H9 (cell line): ENCODE measurements around the gene SPAG6. TPM values are rescaled to one million over a fixed set of nuclear protein-coding genes. Genes with fewer than 3 reads are reported as not detected.

Source experiments
- DNase-seq: peaks from one replicate; pipeline ENCODE4 v3.0.0-alpha.2; 2017
- H2AFZ ChIP-seq: one replicate; pipeline ENCODE4 v1.6.1; 2013; ENCODE audit warnings: mild to moderate bottlenecking, low read length, control low read depth, moderate library complexity
- H2AK5ac ChIP-seq: 2 replicates; pipeline ENCODE4 v1.6.1; 2013; ENCODE audit warnings: low read length, control low read depth, mixed read lengths; ENCODE audit not compliant: insufficient read length
- H2BK120ac ChIP-seq: one replicate; pipeline ENCODE4 v1.6.1; 2013; ENCODE audit warnings: low read depth, mild to moderate bottlenecking, low read length, control low read depth, inconsistent platforms; ENCODE audit not compliant: poor library complexity, severe bottlenecking
- H2BK12ac ChIP-seq: 2 replicates; pipeline ENCODE4 v1.6.1; 2013; ENCODE audit warnings: low read length, control low read depth, mixed read lengths, low read depth; ENCODE audit not compliant: insufficient read length
- H2BK15ac ChIP-seq: 2 replicates; pipeline ENCODE4 v1.6.1; 2013; ENCODE audit warnings: low read depth, low read length, control low read depth
- H2BK20ac ChIP-seq: one replicate; pipeline ENCODE4 v1.6.1; 2013; ENCODE audit warnings: low read depth, mild to moderate bottlenecking, low read length, control low read depth, inconsistent platforms; ENCODE audit not compliant: poor library complexity, severe bottlenecking
- H2BK5ac ChIP-seq: 2 replicates; pipeline ENCODE4 v1.6.1; 2013; ENCODE audit warnings: low read length, control low read depth, mixed read lengths; ENCODE audit not compliant: insufficient read length
- H3K14ac ChIP-seq: 2 replicates; pipeline ENCODE4 v1.6.1; 2013; ENCODE audit warnings: low read length, control low read depth; ENCODE audit not compliant: insufficient read depth
- H3K18ac ChIP-seq: 2 replicates; pipeline ENCODE4 v1.6.1; 2013; ENCODE audit warnings: low read depth, mild to moderate bottlenecking, mixed read lengths, low read length, control low read depth; ENCODE audit not compliant: insufficient read length
- H3K23ac ChIP-seq: 2 replicates; pipeline ENCODE4 v1.6.1; 2013; ENCODE audit warnings: low read length, control low read depth, mixed read lengths, low read depth; ENCODE audit not compliant: insufficient read length
- H3K23me2 ChIP-seq: 2 replicates; pipeline ENCODE4 v1.6.1; 2013; ENCODE audit warnings: low read depth, mild to moderate bottlenecking, mixed read lengths, low read length, control low read depth; ENCODE audit not compliant: insufficient read length, poor library complexity, severe bottlenecking
- H3K27ac ChIP-seq: 2 replicates; pipeline ENCODE4 v1.5.1; 2013; ENCODE audit warnings: low read length, control low read depth, mixed read lengths, low read depth; ENCODE audit not compliant: insufficient read length
- H3K27me3 ChIP-seq: 2 replicates; pipeline ENCODE4 v1.6.1; 2013; ENCODE audit warnings: low read length, control low read depth, inconsistent platforms; ENCODE audit not compliant: insufficient read depth
- H3K4ac ChIP-seq: 2 replicates; pipeline ENCODE4 v1.6.1; 2013; ENCODE audit warnings: low read depth, mild to moderate bottlenecking, control low read depth, inconsistent platforms, low read length, moderate library complexity
- H3K4me1 ChIP-seq: 2 replicates; pipeline ENCODE4 v1.6.1; 2013; ENCODE audit warnings: low read length, control low read depth, inconsistent platforms; ENCODE audit not compliant: insufficient read depth
- H3K4me2 ChIP-seq: 2 replicates; pipeline ENCODE4 v1.6.1; 2013; ENCODE audit warnings: low read length, control low read depth, mixed read lengths; ENCODE audit not compliant: insufficient read length, insufficient read depth
- H3K56ac ChIP-seq: 2 replicates; pipeline ENCODE4 v1.6.1; 2013; ENCODE audit warnings: low read depth, mild to moderate bottlenecking, mixed read lengths, low read length, control low read depth; ENCODE audit not compliant: insufficient read length
- H3K79me1 ChIP-seq: 2 replicates; pipeline ENCODE4 v1.6.1; 2013; ENCODE audit warnings: low read depth, mild to moderate bottlenecking, moderate library complexity, low read length, control low read depth, inconsistent platforms; ENCODE audit not compliant: insufficient read depth, poor library complexity, severe bottlenecking
- H3K79me2 ChIP-seq: 2 replicates; pipeline ENCODE4 v1.6.1; 2013; ENCODE audit warnings: low read length, control low read depth, inconsistent platforms; ENCODE audit not compliant: insufficient read depth
- H3K9ac ChIP-seq: 2 replicates; pipeline ENCODE4 v1.6.1; 2013; ENCODE audit warnings: low read length, control low read depth, mixed read lengths; ENCODE audit not compliant: insufficient read length; ENCODE audit errors: extremely low read depth
- H3K9me3 ChIP-seq: one replicate; pipeline ENCODE4 v1.6.1; 2013; ENCODE audit warnings: low read depth, low read length, inconsistent platforms; ENCODE audit not compliant: control insufficient read depth
- H3T11ph ChIP-seq: one replicate; pipeline ENCODE4 v1.6.1; 2013; ENCODE audit warnings: mild to moderate bottlenecking, low read length, control low read depth, inconsistent platforms
- H4K20me1 ChIP-seq: one replicate; pipeline ENCODE4 v1.6.1; 2013; ENCODE audit not compliant: control insufficient read depth, insufficient read length, insufficient read depth
- H4K5ac ChIP-seq: 2 replicates; pipeline ENCODE4 v1.6.1; 2013; ENCODE audit warnings: low read depth, mild to moderate bottlenecking, mixed read lengths, low read length, control low read depth; ENCODE audit not compliant: insufficient read length
- H4K8ac ChIP-seq: replicated peaks from 2 replicates; pipeline ENCODE4 v1.6.1; 2013; ENCODE audit warnings: low read length, control low read depth, mixed read lengths, low read depth; ENCODE audit not compliant: insufficient read length
- H4K91ac ChIP-seq: 2 replicates; pipeline ENCODE4 v1.6.1; 2013; ENCODE audit warnings: low read depth, mild to moderate bottlenecking, moderate library complexity, mixed read lengths, low read length, control low read depth; ENCODE audit not compliant: insufficient read length
- H3K27ac Mint-ChIP-seq, 3 experiments: 2 replicates in 2 of 3; 3 replicates in 1 of 3; pipeline ENCODE4 v1.8.0; 2020 to 2021; ENCODE audit warnings: mixed read lengths in 3 of 3, mild to moderate bottlenecking in 1 of 3, moderate library complexity in 1 of 3
- H3K27me3 Mint-ChIP-seq: 2 replicates; pipeline ENCODE4 v1.8.0; 2021; ENCODE audit warnings: low read depth, mild to moderate bottlenecking, moderate library complexity, mixed read lengths
- H3K36me3 Mint-ChIP-seq, 3 experiments: 2 replicates in 2 of 3; 3 replicates in 1 of 3; pipeline ENCODE4 v1.8.0; 2020 to 2021; ENCODE audit warnings: low read depth in 3 of 3, mixed read lengths in 3 of 3; ENCODE audit not compliant: insufficient read depth in 1 of 3
- H3K4me1 Mint-ChIP-seq, 2 experiments: 2 replicates each; pipeline ENCODE4 v1.8.0; 2020; ENCODE audit warnings: mixed read lengths in 2 of 2
- H3K4me3 Mint-ChIP-seq, 2 experiments: 2 replicates in 1 of 2; 3 replicates in 1 of 2; pipeline ENCODE4 v1.8.0; 2020 to 2021; ENCODE audit warnings: mild to moderate bottlenecking in 2 of 2, mixed read lengths in 2 of 2, moderate library complexity in 1 of 2
- H3K9me3 Mint-ChIP-seq, 2 experiments: 2 replicates in 1 of 2; 3 replicates in 1 of 2; pipeline ENCODE4 v1.8.0; 2020; ENCODE audit warnings: mild to moderate bottlenecking in 2 of 2, mixed read lengths in 2 of 2, moderate library complexity in 1 of 2
- CTCF ChIP-seq: fragments of 200-600 bp; sonication (generic); conservative IDR thresholded peaks from 3 replicates; pipeline ENCODE4 v1.8.0; 2021; ENCODE audit warnings: antibody characterized with exemption, mild to moderate bottlenecking
- WGBS: extraction: QIAGEN DNeasy Blood & Tissue Kit; methylation state at CpG from one replicate; pipeline ENCODE4 v1.1.7; 2013; ENCODE audit warnings: missing lambda C conversion rate, low lambda C conversion rate, mixed read lengths; ENCODE audit not compliant: insufficient read length; ENCODE audit errors: extremely low coverage; 5-methylcytosine and 5-hydroxymethylcytosine counted together
- total RNA-seq: library from RNA; stranded (reverse); gene quantifications from 2 replicates; pipeline ENCODE4 v1.2.1, GENCODE V29; 2021

SPAG6 gene
- total RNA-seq, 1 experiment from 2014 or later, result 0.24 TPM

- no peak overlapping the region for H3K4ac ChIP-seq
- no peak overlapping the region for H3K23ac ChIP-seq
- H4K20me1 ChIP-seq, result no peaks in the 10 kb centered on the region
- H3K36me3 Mint-ChIP-seq, result peaks cover 0 to 2% (median 1%) of the 10 kb centered on the region in 3 experiments; a peak in 3 of 7 replicates
- H3K4me2 ChIP-seq, result no peak overlapping the region
- H3K9me3 ChIP-seq, result no peaks in the 10 kb centered on the region
- no peaks in the 10 kb centered on the region for H3K79me1 ChIP-seq
- no peak overlapping the region for H2BK15ac ChIP-seq
- no peak for TF ChIP-seq CTCF
- H3K27ac ChIP-seq, result no peak overlapping the region
- no peak overlapping the region for H2BK120ac ChIP-seq
- peaks cover 37 to 61% of the 10 kb centered on the region in 2 experiments for H3K4me1 Mint-ChIP-seq
- no peak overlapping the region for H3T11ph ChIP-seq
- H2BK12ac ChIP-seq, result no peak overlapping the region
- no peak for DNase-seq
- peaks cover 3 to 4% of the 10 kb centered on the region in 2 experiments; a peak in 3 of 5 replicates for H3K9me3 Mint-ChIP-seq
- no peak overlapping the region for H3K9ac ChIP-seq
- no peak overlapping the region for H3K56ac ChIP-seq
- H3K4me1 ChIP-seq, result peaks cover 3% of the 10 kb centered on the region; the same call in 1 of the 2 replicates
- no peak overlapping the region for H3K14ac ChIP-seq
- no peaks in the 10 kb centered on the region for H3K79me2 ChIP-seq
- H4K5ac ChIP-seq, result no peak overlapping the region
- H4K8ac ChIP-seq, result no peak overlapping the region
- H2AFZ ChIP-seq, result no peak overlapping the region
- no peak overlapping the region for H2AK5ac ChIP-seq
- H2BK5ac ChIP-seq, result no peak overlapping the region
- H3K27me3 Mint-ChIP-seq, result peaks cover 85% of the 10 kb centered on the region
- peak overlapping the region; percentile 58 to 82 for H3K4me3 Mint-ChIP-seq
- peaks cover 54% of the 10 kb centered on the region for H3K27me3 ChIP-seq
- H3K23me2 ChIP-seq, result peaks cover 12% of the 10 kb centered on the region
- H3K18ac ChIP-seq, result no peak overlapping the region
- no CpG with 5 or more reads among the region's 10 CpGs for WGBS
- H3K27ac Mint-ChIP-seq, result no peak overlapping the region
- H2BK20ac ChIP-seq, result no peak overlapping the region
- H4K91ac ChIP-seq, result no peak overlapping the region
Observed at GRCh38 chr10:22319547-22319979, 25.7 kb upstream of the SPAG6 start.
